ENCODE data around the gene ZNF354C.

- TF ChIP-seq JARID2 (CRISPR knock-in tag; IDR thresholded peaks at IDR 0.05; ENCODE audit: insufficient replicate concordance) (no peak), ARNT (IDR thresholded peaks at IDR 0.05) (no peak), ZBTB20 (CRISPR knock-in tag; IDR thresholded peaks at IDR 0.05; ENCODE audit: borderline replicate concordance, low read depth) (no peak), ISX (CRISPR knock-in tag; conservative IDR thresholded peaks at IDR 0.05) (no peak), TAF1 (CRISPR knock-in tag; IDR thresholded peaks at IDR 0.05) (no peak), ZNF609 (CRISPR knock-in tag; IDR thresholded peaks at IDR 0.05; ENCODE audit: borderline replicate concordance) (no peak), ZNF550 (CRISPR knock-in tag; IDR thresholded peaks at IDR 0.05; ENCODE audit: borderline replicate concordance) (no peak), EP300 (IDR thresholded peaks at IDR 0.05; ENCODE audit: low read depth in 2 of 2, low read length in 2 of 2) (no peak), EP300 (CRISPR knock-in tag; IDR thresholded peaks at IDR 0.05; ENCODE audit: borderline replicate concordance) (no peak), MTA3 (CRISPR knock-in tag; IDR thresholded peaks at IDR 0.05) (no peak), GABPA (IDR thresholded peaks at IDR 0.05; ENCODE audit: low read depth, low read length) (no peak), GABPA (CRISPR knock-in tag; IDR thresholded peaks at IDR 0.05; ENCODE audit: low read depth) (no peak)
- TF ChIP-seq, protein P1, sequence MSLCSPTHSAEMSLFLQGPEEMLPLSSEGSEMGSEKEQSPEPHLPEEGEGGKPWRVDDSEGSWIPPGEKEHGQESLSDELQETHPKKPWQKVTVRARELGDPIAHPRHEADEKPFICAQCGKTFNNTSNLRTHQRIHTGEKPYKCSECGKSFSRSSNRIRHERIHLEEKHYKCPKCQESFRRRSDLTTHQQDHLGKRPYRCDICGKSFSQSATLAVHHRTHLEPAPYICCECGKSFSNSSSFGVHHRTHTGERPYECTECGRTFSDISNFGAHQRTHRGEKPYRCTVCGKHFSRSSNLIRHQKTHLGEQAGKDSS (CRISPR knock-in tag; IDR thresholded peaks at IDR 0.05; ENCODE audit: borderline replicate concordance, low read depth): no peak
- TF ChIP-seq, protein P2, sequence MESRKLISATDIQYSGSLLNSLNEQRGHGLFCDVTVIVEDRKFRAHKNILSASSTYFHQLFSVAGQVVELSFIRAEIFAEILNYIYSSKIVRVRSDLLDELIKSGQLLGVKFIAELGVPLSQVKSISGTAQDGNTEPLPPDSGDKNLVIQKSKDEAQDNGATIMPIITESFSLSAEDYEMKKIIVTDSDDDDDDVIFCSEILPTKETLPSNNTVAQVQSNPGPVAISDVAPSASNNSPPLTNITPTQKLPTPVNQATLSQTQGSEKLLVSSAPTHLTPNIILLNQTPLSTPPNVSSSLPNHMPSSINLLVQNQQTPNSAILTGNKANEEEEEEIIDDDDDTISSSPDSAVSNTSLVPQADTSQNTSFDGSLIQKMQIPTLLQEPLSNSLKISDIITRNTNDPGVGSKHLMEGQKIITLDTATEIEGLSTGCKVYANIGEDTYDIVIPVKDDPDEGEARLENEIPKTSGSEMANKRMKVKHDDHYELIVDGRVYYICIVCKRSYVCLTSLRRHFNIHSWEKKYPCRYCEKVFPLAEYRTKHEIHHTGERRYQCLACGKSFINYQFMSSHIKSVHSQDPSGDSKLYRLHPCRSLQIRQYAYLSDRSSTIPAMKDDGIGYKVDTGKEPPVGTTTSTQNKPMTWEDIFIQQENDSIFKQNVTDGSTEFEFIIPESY (CRISPR knock-in tag; IDR thresholded peaks at IDR 0.05): no peak
Observed at GRCh38 chr5:179118338-179118737, 58.2 kb downstream of the ZNF354C start.

Data from HepG2 (cell line).